OCI-LY3 (cell line): ENCODE measurements around the gene CABP1.

Source experiments
- H2AFZ ChIP-seq: fragments of 200-600, 300-600 bp; shearing (Covaris generic); 2 replicates; pipeline ENCODE4 v1.6.0; 2014; ENCODE audit warnings: antibody characterized with exemption, low read depth, low read length
- H3K27ac ChIP-seq: fragments of 200-600, 300-600 bp; sonication (generic); 2 replicates; pipeline ENCODE4 v1.5.1; 2014; ENCODE audit warnings: mild to moderate bottlenecking, low read length, moderate library complexity, mixed read lengths
- H3K27me3 ChIP-seq: fragments of 200-600, 300-600 bp; sonication (generic); 2 replicates; pipeline ENCODE4 v1.6.1; 2014; ENCODE audit warnings: low read depth, low read length, mixed read lengths
- H3K36me3 ChIP-seq: fragments of 200-600, 300-600 bp; sonication (generic); replicated peaks from 2 replicates; pipeline ENCODE3; 2014; ENCODE audit warnings: low read depth, low read length, mixed read lengths
- H3K4me1 ChIP-seq: fragments of 300-600, 200-600 bp; sonication (generic); 2 replicates; pipeline ENCODE4 v1.6.1; 2014; ENCODE audit warnings: low read length, mixed read lengths
- H3K4me2 ChIP-seq: fragments of 200-600, 300-600 bp; sonication (generic); 2 replicates; pipeline ENCODE4 v1.6.1; 2014; ENCODE audit warnings: low read length, mixed read lengths
- H3K4me3 ChIP-seq: fragments of 300-600, 200-600 bp; sonication (generic); 2 replicates; pipeline ENCODE4 v1.5.1; 2014; ENCODE audit warnings: antibody characterized with exemption, mild to moderate bottlenecking, low read length, moderate library complexity
- H3K79me2 ChIP-seq: fragments of 300-600, 200-600 bp; shearing (Covaris generic); 2 replicates; pipeline ENCODE4 v1.6.1; 2014; ENCODE audit warnings: mild to moderate bottlenecking, low read length, mixed read lengths
- H3K9ac ChIP-seq: fragments of 300-600, 200-600 bp; shearing (Covaris generic); 2 replicates; pipeline ENCODE4 v1.6.0; 2014; ENCODE audit warnings: mild to moderate bottlenecking, low read length, moderate library complexity
- H3K9me3 ChIP-seq: fragments of 200-600, 300-600 bp; shearing (Covaris generic); 2 replicates; pipeline ENCODE4 v1.6.1; 2014; ENCODE audit warnings: low read length, mixed read lengths; ENCODE audit not compliant: insufficient read depth
- H4K20me1 ChIP-seq: fragments of 200-600, 300-600 bp; sonication (generic); 2 replicates; pipeline ENCODE4 v1.6.1; 2016; ENCODE audit warnings: low read length, mixed read lengths; ENCODE audit not compliant: insufficient read depth
- EZH2phosphoT487 ChIP-seq: fragments of 200-600 bp; shearing (Covaris generic); IDR thresholded peaks from 2 replicates; pipeline ENCODE4 v1.6.1; 2018; ENCODE audit warnings: antibody characterized with exemption, mixed run types, low read depth
- TF ChIP-seq, protein P1 (sequence below): fragments of 200-600, 300-600 bp; sonication (generic); IDR thresholded peaks from 2 replicates; pipeline ENCODE4 v1.5.1; 2014; ENCODE audit warnings: antibody characterized with exemption, low read length, low read depth

The CABP1 gene

DNA sequence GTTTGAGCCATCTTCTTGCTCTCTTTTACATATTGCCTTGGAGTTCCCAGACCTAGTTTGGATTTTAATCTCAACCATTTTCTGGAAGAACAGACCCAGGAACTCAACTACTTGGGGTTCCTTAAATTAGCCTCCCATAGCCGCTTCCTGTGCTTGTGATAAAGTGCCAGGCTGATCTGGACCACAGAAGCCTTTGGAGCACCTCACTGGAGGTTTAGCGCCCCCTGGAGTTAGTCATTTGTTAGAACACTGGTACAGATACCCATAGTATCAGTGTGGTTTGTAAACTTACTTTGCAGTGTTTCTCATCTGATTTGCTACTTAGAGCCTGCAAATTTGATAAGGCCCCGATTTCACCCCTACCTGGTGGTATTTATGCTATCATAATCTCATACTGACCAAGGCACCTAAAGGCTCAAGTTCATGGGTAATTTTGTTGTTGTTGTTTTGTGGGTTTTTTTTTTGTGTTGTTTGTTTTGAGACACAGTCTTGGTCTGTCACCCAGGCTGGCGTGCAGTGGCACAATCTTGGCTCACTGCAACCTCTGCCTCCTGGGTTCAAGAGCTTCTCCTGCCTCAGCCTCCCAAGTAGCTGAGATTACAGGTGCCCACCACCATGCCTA, 73.5 kb downstream of the CABP1 start:
- Histone ChIP-seq H3K27ac (no peak overlapping the region), H4K20me1 (0 out of 2 replicates have a peak, but pooled peaks cover 5% of the 10 kb centered on the region), H3K79me2 (peaks cover 19% of the 10 kb centered on the region), H3K4me1 (peaks cover 13% of the 10 kb centered on the region), H3K4me3 (no peak overlapping the region), H3K27me3 (no peaks in the 10 kb centered on the region), H3K9ac (no peak overlapping the region), H3K4me2 (no peak overlapping the region), H2AFZ (no peak overlapping the region), H3K36me3 (peaks cover 38% of the 10 kb centered on the region), H3K9me3 (no peaks in the 10 kb centered on the region)
- TF ChIP-seq EZH2phosphoT487, result no peak
- TF ChIP-seq, protein P1, sequence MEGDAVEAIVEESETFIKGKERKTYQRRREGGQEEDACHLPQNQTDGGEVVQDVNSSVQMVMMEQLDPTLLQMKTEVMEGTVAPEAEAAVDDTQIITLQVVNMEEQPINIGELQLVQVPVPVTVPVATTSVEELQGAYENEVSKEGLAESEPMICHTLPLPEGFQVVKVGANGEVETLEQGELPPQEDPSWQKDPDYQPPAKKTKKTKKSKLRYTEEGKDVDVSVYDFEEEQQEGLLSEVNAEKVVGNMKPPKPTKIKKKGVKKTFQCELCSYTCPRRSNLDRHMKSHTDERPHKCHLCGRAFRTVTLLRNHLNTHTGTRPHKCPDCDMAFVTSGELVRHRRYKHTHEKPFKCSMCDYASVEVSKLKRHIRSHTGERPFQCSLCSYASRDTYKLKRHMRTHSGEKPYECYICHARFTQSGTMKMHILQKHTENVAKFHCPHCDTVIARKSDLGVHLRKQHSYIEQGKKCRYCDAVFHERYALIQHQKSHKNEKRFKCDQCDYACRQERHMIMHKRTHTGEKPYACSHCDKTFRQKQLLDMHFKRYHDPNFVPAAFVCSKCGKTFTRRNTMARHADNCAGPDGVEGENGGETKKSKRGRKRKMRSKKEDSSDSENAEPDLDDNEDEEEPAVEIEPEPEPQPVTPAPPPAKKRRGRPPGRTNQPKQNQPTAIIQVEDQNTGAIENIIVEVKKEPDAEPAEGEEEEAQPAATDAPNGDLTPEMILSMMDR, result peak; percentile 88
